ENCODE results near the gene SUSD2.

- TF ChIP-seq, protein P1, sequence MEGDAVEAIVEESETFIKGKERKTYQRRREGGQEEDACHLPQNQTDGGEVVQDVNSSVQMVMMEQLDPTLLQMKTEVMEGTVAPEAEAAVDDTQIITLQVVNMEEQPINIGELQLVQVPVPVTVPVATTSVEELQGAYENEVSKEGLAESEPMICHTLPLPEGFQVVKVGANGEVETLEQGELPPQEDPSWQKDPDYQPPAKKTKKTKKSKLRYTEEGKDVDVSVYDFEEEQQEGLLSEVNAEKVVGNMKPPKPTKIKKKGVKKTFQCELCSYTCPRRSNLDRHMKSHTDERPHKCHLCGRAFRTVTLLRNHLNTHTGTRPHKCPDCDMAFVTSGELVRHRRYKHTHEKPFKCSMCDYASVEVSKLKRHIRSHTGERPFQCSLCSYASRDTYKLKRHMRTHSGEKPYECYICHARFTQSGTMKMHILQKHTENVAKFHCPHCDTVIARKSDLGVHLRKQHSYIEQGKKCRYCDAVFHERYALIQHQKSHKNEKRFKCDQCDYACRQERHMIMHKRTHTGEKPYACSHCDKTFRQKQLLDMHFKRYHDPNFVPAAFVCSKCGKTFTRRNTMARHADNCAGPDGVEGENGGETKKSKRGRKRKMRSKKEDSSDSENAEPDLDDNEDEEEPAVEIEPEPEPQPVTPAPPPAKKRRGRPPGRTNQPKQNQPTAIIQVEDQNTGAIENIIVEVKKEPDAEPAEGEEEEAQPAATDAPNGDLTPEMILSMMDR (IDR thresholded peaks at IDR 0.05; ENCODE audit: poor library complexity) = no peak
- TF ChIP-seq EZH2 (IDR thresholded peaks at IDR 0.05; ENCODE audit: borderline replicate concordance) (no peak), EZH2phosphoT487 (IDR thresholded peaks at IDR 0.05; ENCODE audit: low read depth, severe bottlenecking, unreplicated experiment) (no peak)
Measured at GRCh38 chr22:24214467-24215285, 33.4 kb downstream of the SUSD2 start.
